Heart left ventricle (tissue), 13 donors: ENCODE measurements around the gene PLEKHM2.

Experiments
- POLR2A ChIP-seq, 2 donors: fragments of 450-650 bp; IDR thresholded peaks; one replicate each; pipeline ENCODE4 v1.6.1; 2017; ENCODE audit warnings: antibody characterized with exemption in 2 of 2, mild to moderate bottlenecking in 2 of 2, moderate library complexity in 2 of 2
- TF ChIP-seq, protein P1 (sequence below), 12 donors: fragments of 200-600 bp; sonication (generic) in 4 of 12; IDR thresholded peaks; one replicate each; pipeline versions ENCODE4 v1.5.0 to v1.8.0; 2018 to 2022; ENCODE audit warnings: antibody characterized with exemption in 12 of 12, mild to moderate bottlenecking in 5 of 12
- donor health status: ischemic (EF 13 %, LVEDD 7.1; RV severe dilation, severe dysfunction).
- donor health status: DM: no; HTN: yes; CAD: no.
- donor health status: DM: no; HTN: no; CAD: no.
- donor health status: ischemic (EF 25% LVEDD 6.9; RV normal size, moderate dysfunction).
- donor health status: ischemic (EF 25% LVEDD 5.7; RV mildly dilated, moderate dysfunction).
- donor health status: ischemic (EF 35%, LVEDD 5.7; RV mildly dilated, moderate dysfunction).
- donor health status: nonischemic (EF 11% LVEDD 7.7; RV severe dilation, severe dysfunction).
- donor health status: DM: yes; HTN: yes; CAD: no.
- donor health status: PGD.
- donor health status: ischemic (EF 29% LVEDD 5.4; RV normal size, mild dysfunction).
- donor health status: nonischemic (EF 23%, LVEDD 6.1; RV moderate dilation, normal function).

DNA sequence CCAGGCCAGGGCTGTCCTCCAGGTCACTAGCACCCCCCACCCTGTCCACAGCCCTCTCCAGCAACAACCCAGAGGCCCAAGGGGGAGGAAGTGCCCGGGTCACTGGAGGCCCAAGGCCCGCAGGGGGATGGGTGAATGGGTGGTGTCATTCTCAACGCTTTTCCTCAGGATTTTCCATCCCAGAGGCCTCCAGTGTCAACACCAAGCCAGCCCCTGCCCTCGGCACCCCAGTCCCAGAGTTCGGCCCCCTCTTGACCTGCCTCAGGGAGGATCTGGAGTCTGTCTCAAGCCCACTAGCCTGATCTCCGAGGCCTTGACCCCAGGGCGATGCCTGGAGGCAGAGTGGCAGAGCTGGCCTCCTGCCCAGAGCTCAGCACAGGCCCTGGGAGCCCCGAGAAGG is 63.3 kb downstream of the PLEKHM2 start:
- TF ChIP-seq, protein P1, sequence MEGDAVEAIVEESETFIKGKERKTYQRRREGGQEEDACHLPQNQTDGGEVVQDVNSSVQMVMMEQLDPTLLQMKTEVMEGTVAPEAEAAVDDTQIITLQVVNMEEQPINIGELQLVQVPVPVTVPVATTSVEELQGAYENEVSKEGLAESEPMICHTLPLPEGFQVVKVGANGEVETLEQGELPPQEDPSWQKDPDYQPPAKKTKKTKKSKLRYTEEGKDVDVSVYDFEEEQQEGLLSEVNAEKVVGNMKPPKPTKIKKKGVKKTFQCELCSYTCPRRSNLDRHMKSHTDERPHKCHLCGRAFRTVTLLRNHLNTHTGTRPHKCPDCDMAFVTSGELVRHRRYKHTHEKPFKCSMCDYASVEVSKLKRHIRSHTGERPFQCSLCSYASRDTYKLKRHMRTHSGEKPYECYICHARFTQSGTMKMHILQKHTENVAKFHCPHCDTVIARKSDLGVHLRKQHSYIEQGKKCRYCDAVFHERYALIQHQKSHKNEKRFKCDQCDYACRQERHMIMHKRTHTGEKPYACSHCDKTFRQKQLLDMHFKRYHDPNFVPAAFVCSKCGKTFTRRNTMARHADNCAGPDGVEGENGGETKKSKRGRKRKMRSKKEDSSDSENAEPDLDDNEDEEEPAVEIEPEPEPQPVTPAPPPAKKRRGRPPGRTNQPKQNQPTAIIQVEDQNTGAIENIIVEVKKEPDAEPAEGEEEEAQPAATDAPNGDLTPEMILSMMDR (IDR thresholded peaks at IDR 0.05): no peak
- no peak for TF ChIP-seq POLR2A (IDR thresholded peaks at IDR 0.05)
